HEK293T (cell line): ENCODE measurements around the gene CBLN3.

Experiments used
- ELF4 ChIP-seq: fragments of 450-650 bp; IDR thresholded peaks from 2 replicates; pipeline ENCODE4 v1.6.1; 2017; ENCODE audit warnings: antibody characterized with exemption
- FOXM1 ChIP-seq: fragments of 450-650 bp; IDR thresholded peaks from 2 replicates; pipeline ENCODE4 v1.6.1; 2017; ENCODE audit warnings: mild to moderate bottlenecking, borderline replicate concordance
- HDGF ChIP-seq: fragments of 450-650 bp; IDR thresholded peaks from 2 replicates; pipeline ENCODE4 v1.6.1; 2017; ENCODE audit warnings: antibody characterized with exemption, borderline replicate concordance
- L3MBTL2 ChIP-seq: fragments of 450-650 bp; conservative IDR thresholded peaks from 2 replicates; pipeline ENCODE4 v1.6.1; 2016; ENCODE audit warnings: mild to moderate bottlenecking
- LEF1 ChIP-seq: fragments of 450-650 bp; IDR thresholded peaks from 2 replicates; pipeline ENCODE4 v1.6.1; 2017; ENCODE audit warnings: mild to moderate bottlenecking, borderline replicate concordance
- SP1 ChIP-seq: fragments of 450-650 bp; IDR thresholded peaks from 2 replicates; pipeline ENCODE4 v1.6.1; 2017
- SUZ12 ChIP-seq: fragments of 450-650 bp; IDR thresholded peaks from 2 replicates; pipeline ENCODE4 v1.6.1; 2016; ENCODE audit warnings: mild to moderate bottlenecking
- ZNF384 ChIP-seq: fragments of 450-650 bp; IDR thresholded peaks from 2 replicates; pipeline ENCODE4 v1.6.1; 2016

DNA sequence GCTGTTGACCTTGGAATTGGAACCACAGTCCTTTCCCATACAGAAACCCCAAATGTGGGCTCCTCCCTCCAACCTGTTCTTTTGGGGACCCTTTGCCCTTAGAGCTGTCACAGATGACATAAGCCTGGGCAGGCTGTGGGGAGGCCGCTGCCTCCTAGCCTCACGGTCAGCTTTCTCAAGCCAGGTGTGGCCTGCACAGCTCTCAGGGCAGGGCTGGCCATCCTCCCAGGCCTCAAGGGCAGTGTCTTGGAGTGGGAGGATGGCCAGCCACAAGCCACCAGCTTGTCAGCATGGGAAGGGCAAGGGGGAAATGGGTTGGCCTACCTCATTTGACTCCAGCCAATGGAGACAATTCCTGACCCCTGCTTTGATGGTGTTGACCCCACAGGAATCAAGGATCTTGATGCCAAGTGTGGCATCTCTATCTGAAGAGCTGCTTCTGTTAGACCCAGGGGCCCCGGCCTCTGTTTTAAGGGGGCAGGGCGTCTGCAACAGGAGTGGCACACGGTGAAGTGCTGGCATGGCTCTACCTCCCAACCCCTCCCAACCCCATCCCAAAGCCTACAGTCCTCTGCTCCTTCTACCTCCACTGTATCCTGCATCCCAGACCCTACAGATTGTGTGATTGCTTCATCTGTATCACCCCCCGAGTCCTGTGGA is 11.5 kb downstream of the CBLN3 start:
- TF ChIP-seq SUZ12 (no peak), ELF4 (no peak), ZNF384 (no peak), SP1 (no peak), FOXM1 (no peak), LEF1 (no peak), L3MBTL2 (no peak), HDGF (no peak)
